B cell (primary cell): Measurements from ENCODE around the gene TRIM2.

Experiments used
- CTCF ChIP-seq: fragments of 200-600 bp; IDR thresholded peaks from one replicate; pipeline ENCODE4 v1.8.0; 2022; ENCODE audit warnings: antibody characterized with exemption, mild to moderate bottlenecking
- EZH2 ChIP-seq: IDR thresholded peaks from 2 replicates; pipeline ENCODE4 v1.6.1; 2012; ENCODE audit warnings: borderline replicate concordance, low read depth, mild to moderate bottlenecking, moderate library complexity, low read length; ENCODE audit not compliant: insufficient read depth, poor library complexity, severe bottlenecking

GRCh38 chr4:153176938-153177337 is 27.3 kb upstream of the TRIM2 start:
- TF ChIP-seq EZH2 (no peak), CTCF (no peak)
